Measurements from ENCODE around the gene ZNF366. TPM values are rescaled to one million over a fixed set of nuclear protein-coding genes. Genes with fewer than 3 reads are reported as not detected.
A peak's percentile ranks its signal among the peaks of the same experiment; 100 is the strongest.

The ZNF366 gene
- total and polyA plus RNA-seq, 2 experiments from 2014 or later, result not detected

- TF ChIP-seq EZH2 (IDR thresholded peaks at IDR 0.05; ENCODE audit: insufficient read depth, poor library complexity, severe bottlenecking) (no peak), EZH2phosphoT487 (IDR thresholded peaks at IDR 0.05; ENCODE audit: insufficient read depth, low read depth) (no peak)
- Histone ChIP-seq H3K27ac (peak overlapping the region; percentile 48), H3K4me2 (ENCODE audit: unreplicated experiment) (peak overlapping the region; percentile 27), H4K20me1 (ENCODE audit: insufficient read depth) (no peaks in the 10 kb centered on the region), H3K4me3 (no peak overlapping the region), H2AFZ (no peak overlapping the region), H3F3A (ENCODE audit: insufficient read depth) (peaks cover 27% of the 10 kb centered on the region), H3K36me3 (ENCODE audit: low read depth) (no peaks in the 10 kb centered on the region), H3K9me3 (ENCODE audit: low read depth) (no peaks in the 10 kb centered on the region), H3K27me3 (replicated peaks; ENCODE audit: insufficient read depth) (no peaks in the 10 kb centered on the region), H3K9ac (no peak overlapping the region), H3K9me2 (ENCODE audit: insufficient read depth) (no peaks in the 10 kb centered on the region), H3K79me2 (ENCODE audit: insufficient read depth) (no peaks in the 10 kb centered on the region), H3K4me1 (ENCODE audit: insufficient read depth) (peaks cover 43% of the 10 kb centered on the region)
- 52 to 53% methylated on average over 4 of the region's 4 CpGs for WGBS, 2 experiments (ENCODE audit: low coverage in 1 of 2, low lambda C conversion rate in 2 of 2, missing lambda C conversion rate in 2 of 2)
- DNase-seq, result peak; percentile 74
- in situ Hi-C loops (cut with MboI), result no loop called here
Observed at GRCh38 chr5:72410688-72411295, 96.4 kb downstream of the ZNF366 start.

- no peak overlapping the region for H3K9ac ChIP-seq
- DNase-seq, result peak; percentile 42
- H3K27me3 ChIP-seq (replicated peaks; ENCODE audit: insufficient read depth), result no peaks in the 10 kb centered on the region
- in situ Hi-C loops (cut with MboI), result no loop called here
- TF ChIP-seq EZH2 (IDR thresholded peaks at IDR 0.05; ENCODE audit: insufficient read depth, poor library complexity, severe bottlenecking) (no peak), EZH2phosphoT487 (IDR thresholded peaks at IDR 0.05; ENCODE audit: insufficient read depth, low read depth) (no peak)
- WGBS, 2 experiments (ENCODE audit: low coverage in 1 of 2, low lambda C conversion rate in 2 of 2, missing lambda C conversion rate in 2 of 2), result 33 to 36% methylated on average over 4 of the region's 4 CpGs
- no peak overlapping the region for H3K4me3 ChIP-seq
- peak overlapping the region; percentile 25; the same call in 1 of the 2 replicates for H2AFZ ChIP-seq
- H3K9me2 ChIP-seq (ENCODE audit: insufficient read depth), result no peaks in the 10 kb centered on the region
- no peaks in the 10 kb centered on the region for H4K20me1 ChIP-seq (ENCODE audit: insufficient read depth)
- peaks cover 43% of the 10 kb centered on the region for H3K4me1 ChIP-seq (ENCODE audit: insufficient read depth)
- H3K36me3 ChIP-seq (ENCODE audit: low read depth), result no peaks in the 10 kb centered on the region
- no peaks in the 10 kb centered on the region for H3K9me3 ChIP-seq (ENCODE audit: low read depth)
- no peaks in the 10 kb centered on the region for H3K79me2 ChIP-seq (ENCODE audit: insufficient read depth)
- H3K4me2 ChIP-seq (ENCODE audit: unreplicated experiment), result no peak overlapping the region
- peaks cover 27% of the 10 kb centered on the region for H3F3A ChIP-seq (ENCODE audit: insufficient read depth)
- H3K27ac ChIP-seq, result no peak overlapping the region
Observed at GRCh38 chr5:72408603-72409002, 98.6 kb downstream of the ZNF366 start.

GRCh38 chr5:72408127-72408526 lies 99.1 kb downstream of the ZNF366 start:
- H4K20me1 ChIP-seq (ENCODE audit: insufficient read depth), result no peaks in the 10 kb centered on the region

GRCh38 chr5:72407541-72407940 lies 99.7 kb downstream of the ZNF366 start:
- H3K9me2 ChIP-seq (ENCODE audit: insufficient read depth), result no peaks in the 10 kb centered on the region
- H3K27me3 ChIP-seq (replicated peaks; ENCODE audit: insufficient read depth), result no peaks in the 10 kb centered on the region
- no peak overlapping the region for H3K4me3 ChIP-seq
- DNase-seq, result peak; percentile 52
- no peaks in the 10 kb centered on the region for H4K20me1 ChIP-seq (ENCODE audit: insufficient read depth)
- H2AFZ ChIP-seq, result no peak overlapping the region
- H3F3A ChIP-seq (ENCODE audit: insufficient read depth), result peaks cover 24% of the 10 kb centered on the region
- H3K9me3 ChIP-seq (ENCODE audit: low read depth), result no peaks in the 10 kb centered on the region
- H3K9ac ChIP-seq, result no peak overlapping the region
- TF ChIP-seq EZH2 (IDR thresholded peaks at IDR 0.05; ENCODE audit: insufficient read depth, poor library complexity, severe bottlenecking) (no peak), EZH2phosphoT487 (IDR thresholded peaks at IDR 0.05; ENCODE audit: insufficient read depth, low read depth) (no peak)
- no peaks in the 10 kb centered on the region for H3K36me3 ChIP-seq (ENCODE audit: low read depth)
- H3K27ac ChIP-seq, result no peak overlapping the region
- 46 to 53% methylated on average over 2 of the region's 2 CpGs for WGBS, 2 experiments (ENCODE audit: low coverage in 1 of 2, low lambda C conversion rate in 2 of 2, missing lambda C conversion rate in 2 of 2)
- in situ Hi-C loops (cut with MboI), result no loop called here
- no peak overlapping the region for H3K4me2 ChIP-seq (ENCODE audit: unreplicated experiment)
- H3K4me1 ChIP-seq (ENCODE audit: insufficient read depth), result peaks cover 47% of the 10 kb centered on the region
- no peaks in the 10 kb centered on the region for H3K79me2 ChIP-seq (ENCODE audit: insufficient read depth)

More at GRCh38 chr5:72408127-72408526, 99.1 kb downstream of the ZNF366 start:
- in situ Hi-C loops (cut with MboI), result no loop called here
- Histone ChIP-seq H3K36me3 (ENCODE audit: low read depth) (no peaks in the 10 kb centered on the region), H3K4me3 (no peak overlapping the region), H3K9me2 (ENCODE audit: insufficient read depth) (no peaks in the 10 kb centered on the region), H3F3A (ENCODE audit: insufficient read depth) (peaks cover 24% of the 10 kb centered on the region), H3K79me2 (ENCODE audit: insufficient read depth) (no peaks in the 10 kb centered on the region), H3K4me2 (ENCODE audit: unreplicated experiment) (no peak overlapping the region), H3K9ac (no peak overlapping the region), H2AFZ (peak overlapping the region; percentile 25; the same call in 1 of the 2 replicates), H3K27me3 (replicated peaks; ENCODE audit: insufficient read depth) (no peaks in the 10 kb centered on the region), H3K9me3 (ENCODE audit: low read depth) (no peaks in the 10 kb centered on the region), H3K4me1 (ENCODE audit: insufficient read depth) (peaks cover 47% of the 10 kb centered on the region), H3K27ac (no peak overlapping the region)
- WGBS, 2 experiments (ENCODE audit: low coverage in 1 of 2, low lambda C conversion rate in 2 of 2, missing lambda C conversion rate in 2 of 2), result 81 to 83% methylated on average over 5 of the region's 5 CpGs
- no peak for DNase-seq
- TF ChIP-seq EZH2phosphoT487 (IDR thresholded peaks at IDR 0.05; ENCODE audit: insufficient read depth, low read depth) (no peak), EZH2 (IDR thresholded peaks at IDR 0.05; ENCODE audit: insufficient read depth, poor library complexity, severe bottlenecking) (no peak)
